HCT116 (cell line): ENCODE data around the gene DMWD.

Experiments
- CBX3 ChIP-seq: IDR thresholded peaks from 2 replicates; pipeline ENCODE4 v1.6.1; 2012; ENCODE audit warnings: low read depth
- ZFX ChIP-seq: fragments of 450-650 bp; IDR thresholded peaks from 2 replicates; pipeline ENCODE4 v1.6.1; 2017
- TF ChIP-seq, protein P1 (sequence below), 3 experiments: fragments of 200-600 bp in 1 of 3; sonication (generic) in 1 of 3; IDR thresholded peaks in 2 of 3; conservative IDR thresholded peaks in 1 of 3; 2 replicates each; pipeline ENCODE4 v1.5.1; 2012 to 2017; ENCODE audit warnings: low read depth in 2 of 3, low read length in 2 of 3, antibody characterized with exemption in 1 of 3, borderline replicate concordance in 1 of 3, control low read depth in 1 of 3, mild to moderate bottlenecking in 1 of 3, mixed read lengths in 1 of 3, mixed run types in 1 of 3, moderate library complexity in 1 of 3; ENCODE audit not compliant: insufficient read depth in 1 of 3
- TF ChIP-seq, protein P2 (sequence below): IDR thresholded peaks from 2 replicates; pipeline ENCODE4 v1.6.1; 2012; ENCODE audit warnings: low read depth

DNA sequence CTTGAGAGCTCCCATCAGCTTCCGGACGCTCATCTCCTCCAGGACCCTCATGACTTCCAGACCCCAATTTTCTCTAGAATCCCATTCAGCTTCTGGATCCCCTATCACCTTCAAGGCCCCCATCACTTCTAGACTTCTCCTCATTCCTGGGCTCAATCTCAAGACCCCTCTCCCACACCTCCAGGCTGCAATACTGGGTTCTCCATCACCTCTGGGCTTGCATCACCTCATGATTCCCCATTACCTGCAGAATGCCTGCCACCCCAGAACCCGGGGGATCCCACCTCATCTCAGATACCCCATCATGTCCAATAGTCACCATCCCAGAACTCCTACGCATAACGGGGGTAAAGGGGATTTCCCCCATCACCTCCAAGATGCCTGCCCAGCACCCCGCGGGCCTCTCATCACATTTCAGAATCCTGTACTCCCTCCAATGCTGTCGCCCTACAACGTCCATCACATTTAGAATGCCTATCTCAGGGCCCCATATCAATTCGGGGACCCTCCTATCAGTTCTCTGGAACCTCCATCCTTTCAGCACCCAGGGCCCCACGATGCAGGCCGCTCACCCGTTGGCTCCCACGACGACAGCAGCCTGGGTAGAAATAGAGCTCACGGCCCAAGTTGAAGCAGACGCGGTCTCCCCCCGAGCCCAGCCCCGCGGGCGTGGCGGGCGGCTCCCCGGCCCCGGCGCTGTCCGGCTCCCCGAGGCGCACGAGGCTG lies 738 bp downstream of the DMWD start:
- TF ChIP-seq, protein P1, sequence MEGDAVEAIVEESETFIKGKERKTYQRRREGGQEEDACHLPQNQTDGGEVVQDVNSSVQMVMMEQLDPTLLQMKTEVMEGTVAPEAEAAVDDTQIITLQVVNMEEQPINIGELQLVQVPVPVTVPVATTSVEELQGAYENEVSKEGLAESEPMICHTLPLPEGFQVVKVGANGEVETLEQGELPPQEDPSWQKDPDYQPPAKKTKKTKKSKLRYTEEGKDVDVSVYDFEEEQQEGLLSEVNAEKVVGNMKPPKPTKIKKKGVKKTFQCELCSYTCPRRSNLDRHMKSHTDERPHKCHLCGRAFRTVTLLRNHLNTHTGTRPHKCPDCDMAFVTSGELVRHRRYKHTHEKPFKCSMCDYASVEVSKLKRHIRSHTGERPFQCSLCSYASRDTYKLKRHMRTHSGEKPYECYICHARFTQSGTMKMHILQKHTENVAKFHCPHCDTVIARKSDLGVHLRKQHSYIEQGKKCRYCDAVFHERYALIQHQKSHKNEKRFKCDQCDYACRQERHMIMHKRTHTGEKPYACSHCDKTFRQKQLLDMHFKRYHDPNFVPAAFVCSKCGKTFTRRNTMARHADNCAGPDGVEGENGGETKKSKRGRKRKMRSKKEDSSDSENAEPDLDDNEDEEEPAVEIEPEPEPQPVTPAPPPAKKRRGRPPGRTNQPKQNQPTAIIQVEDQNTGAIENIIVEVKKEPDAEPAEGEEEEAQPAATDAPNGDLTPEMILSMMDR (IDR thresholded peaks at IDR 0.05 in 2 of 3, conservative IDR thresholded peaks at IDR 0.05 in 1 of 3; ENCODE audit: borderline replicate concordance in 1 of 3, insufficient read depth in 1 of 3, low read depth in 2 of 3, low read length in 2 of 3) = no peak
- TF ChIP-seq, protein P2, sequence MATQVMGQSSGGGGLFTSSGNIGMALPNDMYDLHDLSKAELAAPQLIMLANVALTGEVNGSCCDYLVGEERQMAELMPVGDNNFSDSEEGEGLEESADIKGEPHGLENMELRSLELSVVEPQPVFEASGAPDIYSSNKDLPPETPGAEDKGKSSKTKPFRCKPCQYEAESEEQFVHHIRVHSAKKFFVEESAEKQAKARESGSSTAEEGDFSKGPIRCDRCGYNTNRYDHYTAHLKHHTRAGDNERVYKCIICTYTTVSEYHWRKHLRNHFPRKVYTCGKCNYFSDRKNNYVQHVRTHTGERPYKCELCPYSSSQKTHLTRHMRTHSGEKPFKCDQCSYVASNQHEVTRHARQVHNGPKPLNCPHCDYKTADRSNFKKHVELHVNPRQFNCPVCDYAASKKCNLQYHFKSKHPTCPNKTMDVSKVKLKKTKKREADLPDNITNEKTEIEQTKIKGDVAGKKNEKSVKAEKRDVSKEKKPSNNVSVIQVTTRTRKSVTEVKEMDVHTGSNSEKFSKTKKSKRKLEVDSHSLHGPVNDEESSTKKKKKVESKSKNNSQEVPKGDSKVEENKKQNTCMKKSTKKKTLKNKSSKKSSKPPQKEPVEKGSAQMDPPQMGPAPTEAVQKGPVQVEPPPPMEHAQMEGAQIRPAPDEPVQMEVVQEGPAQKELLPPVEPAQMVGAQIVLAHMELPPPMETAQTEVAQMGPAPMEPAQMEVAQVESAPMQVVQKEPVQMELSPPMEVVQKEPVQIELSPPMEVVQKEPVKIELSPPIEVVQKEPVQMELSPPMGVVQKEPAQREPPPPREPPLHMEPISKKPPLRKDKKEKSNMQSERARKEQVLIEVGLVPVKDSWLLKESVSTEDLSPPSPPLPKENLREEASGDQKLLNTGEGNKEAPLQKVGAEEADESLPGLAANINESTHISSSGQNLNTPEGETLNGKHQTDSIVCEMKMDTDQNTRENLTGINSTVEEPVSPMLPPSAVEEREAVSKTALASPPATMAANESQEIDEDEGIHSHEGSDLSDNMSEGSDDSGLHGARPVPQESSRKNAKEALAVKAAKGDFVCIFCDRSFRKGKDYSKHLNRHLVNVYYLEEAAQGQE = no peak
- TF ChIP-seq ZFX (no peak), CBX3 (no peak)
